GM12892 (cell line): ENCODE measurements around the gene RSPH9.

Experiments
- DNase-seq: peaks from one replicate; pipeline ENCODE4 v3.0.0; 2011; ENCODE audit not compliant: insufficient read length
- FAIRE-seq: peaks from 2 replicates; lab custom pipeline; 2011; peaks lifted over from hg19 to GRCh38; lab: Jason Lieb, UNC
- POLR2A ChIP-seq: IDR thresholded peaks from 2 replicates; pipeline ENCODE4 v1.6.1; 2011; ENCODE audit warnings: low read depth, low read length, control low read depth
- POLR2AphosphoS5 ChIP-seq: IDR thresholded peaks from 2 replicates; pipeline ENCODE4 v1.6.1; 2011; ENCODE audit warnings: low read depth, low read length, control low read depth
- TAF1 ChIP-seq: IDR thresholded peaks from 2 replicates; pipeline ENCODE4 v1.6.1; 2011; ENCODE audit warnings: low read depth, mild to moderate bottlenecking, control low read depth, low read length, borderline replicate concordance

The RSPH9 gene

DNA sequence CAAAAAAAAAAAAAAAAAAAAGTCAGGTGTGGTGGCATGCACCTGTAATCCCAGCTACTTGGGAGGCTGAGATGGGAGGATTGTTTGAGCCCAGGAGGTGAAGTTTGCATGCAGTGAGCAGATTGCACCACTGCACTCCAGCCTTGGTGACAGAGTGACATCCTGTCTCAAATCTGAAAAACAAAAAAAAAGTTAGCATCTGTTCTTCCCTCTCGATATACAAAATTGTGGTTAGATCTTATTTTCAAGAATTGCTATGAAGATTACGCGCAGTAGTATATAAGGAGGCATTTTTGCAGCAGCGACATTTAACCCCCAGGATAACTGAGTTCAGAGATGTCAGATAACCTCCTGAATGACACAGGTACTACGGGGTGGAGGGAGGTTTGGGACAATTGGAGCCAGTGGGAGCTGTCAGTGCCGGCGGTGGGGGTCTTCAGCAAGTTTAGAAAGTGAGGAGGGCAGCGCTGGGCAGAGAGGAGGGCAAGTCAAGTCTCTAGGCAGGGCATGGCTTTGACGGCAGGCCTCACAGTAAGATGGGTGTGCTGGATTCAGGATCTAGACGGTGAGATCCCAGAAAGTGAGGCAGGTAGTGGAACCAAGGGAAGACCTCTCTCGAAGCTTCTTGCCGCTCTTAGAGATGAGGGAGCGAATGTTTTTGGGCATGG lies 68.9 kb downstream of the RSPH9 start:
- TF ChIP-seq POLR2A, result no peak
- no peak for TF ChIP-seq TAF1
- TF ChIP-seq POLR2AphosphoS5, result no peak
- DNase-seq (no peak), FAIRE-seq (no peak)

DNA sequence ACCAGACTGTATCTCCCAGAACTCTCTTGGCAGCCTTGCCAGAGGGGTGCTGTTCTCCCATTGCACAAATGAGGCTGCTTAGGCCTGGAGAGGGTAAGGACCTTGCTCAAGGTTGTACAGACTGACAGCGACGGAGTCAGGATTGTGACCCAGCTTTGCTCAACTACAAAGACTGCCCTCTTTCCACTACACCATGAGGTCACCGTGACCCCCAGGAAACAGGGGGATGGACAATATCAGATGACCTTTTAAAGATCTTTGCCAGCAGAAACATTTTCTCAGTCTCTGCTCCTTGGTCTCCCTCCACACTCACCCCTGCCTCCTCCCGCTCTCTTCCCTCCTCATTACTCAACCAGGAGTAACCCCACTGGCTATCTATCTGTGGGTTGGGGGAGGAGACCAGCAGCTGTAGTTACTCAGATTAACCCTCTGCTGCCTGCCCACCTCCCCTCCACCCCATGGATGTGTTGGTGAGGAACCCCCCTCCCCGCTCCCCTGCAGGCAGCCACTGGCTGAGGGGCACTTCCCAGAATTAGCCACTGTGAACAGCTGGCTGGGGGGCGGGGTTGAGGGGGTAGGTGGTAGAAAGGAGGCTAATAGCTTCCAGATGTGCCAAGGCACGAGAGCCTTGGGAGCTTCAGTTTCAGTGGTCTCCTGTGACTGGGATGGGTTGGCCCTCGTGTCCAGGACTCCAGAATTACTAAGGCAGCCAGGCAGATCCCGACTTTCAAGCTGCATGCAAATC lies 69.6 kb downstream of the RSPH9 start:
- TF ChIP-seq POLR2AphosphoS5, result no peak
- TF ChIP-seq POLR2A, result no peak
- TF ChIP-seq TAF1, result no peak
- FAIRE-seq, result peak; percentile 54
- no peak for DNase-seq

DNA sequence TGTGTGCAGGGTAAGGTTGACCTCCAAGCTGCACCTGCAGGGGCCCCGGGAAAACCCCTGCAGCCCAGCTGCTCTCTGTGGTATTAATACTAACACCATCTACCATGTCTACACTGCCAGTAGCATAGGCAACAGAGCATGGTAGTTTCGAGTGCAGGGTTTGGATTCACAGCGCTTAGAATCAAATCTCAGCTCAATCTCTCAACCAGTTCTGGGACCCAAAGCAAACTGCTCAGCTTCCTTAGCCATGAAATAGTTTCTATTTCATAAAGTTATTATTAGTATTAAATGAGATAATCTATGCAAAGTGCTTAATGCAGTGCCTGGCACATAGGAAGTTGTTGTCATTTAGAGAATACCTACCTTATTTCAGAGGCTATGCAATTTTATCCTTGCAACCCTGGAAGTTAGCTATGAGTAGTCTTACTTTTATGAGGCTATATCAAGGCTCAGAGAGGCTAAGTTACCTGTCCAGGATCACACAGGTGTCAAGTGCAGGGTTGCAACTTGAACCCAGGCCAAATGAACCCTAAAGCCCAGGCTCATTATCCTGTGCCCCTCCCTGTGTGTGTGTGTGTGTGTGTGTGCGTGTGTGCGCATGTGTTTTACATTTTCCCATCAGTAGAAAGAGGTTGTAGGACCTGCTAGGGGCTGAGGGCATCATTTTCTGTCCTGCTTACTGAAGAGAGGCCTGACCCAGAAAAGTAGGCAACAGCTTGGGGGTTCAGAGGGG lies 70.4 kb downstream of the RSPH9 start:
- FAIRE-seq, result peak; percentile 94
- DNase-seq, result peak; percentile 66
- TF ChIP-seq POLR2A, result no peak
- TF ChIP-seq POLR2AphosphoS5, result peak; percentile 31; the same call in 1 of the 2 replicates

DNA sequence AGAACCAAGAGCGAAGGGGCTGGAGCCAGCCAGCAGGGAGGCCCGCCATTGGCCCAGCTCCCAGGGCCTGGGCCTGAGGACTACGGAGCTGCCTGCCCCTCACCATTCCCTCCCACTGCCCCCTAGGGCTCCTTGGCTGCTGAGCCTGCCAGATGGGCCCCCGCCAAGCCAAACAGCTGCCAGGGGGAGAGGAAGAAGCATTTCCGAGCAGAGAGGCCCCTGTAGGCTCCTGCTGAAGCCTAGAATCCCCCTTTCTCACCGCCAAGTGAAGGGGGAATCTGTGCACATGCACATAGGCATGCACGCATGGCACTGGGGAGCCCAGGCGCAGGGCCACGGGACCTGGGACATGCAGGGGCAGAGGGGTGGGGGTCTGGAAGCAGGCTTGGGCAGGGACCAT lies 71.3 kb downstream of the RSPH9 start:
- FAIRE-seq, result no peak

DNA sequence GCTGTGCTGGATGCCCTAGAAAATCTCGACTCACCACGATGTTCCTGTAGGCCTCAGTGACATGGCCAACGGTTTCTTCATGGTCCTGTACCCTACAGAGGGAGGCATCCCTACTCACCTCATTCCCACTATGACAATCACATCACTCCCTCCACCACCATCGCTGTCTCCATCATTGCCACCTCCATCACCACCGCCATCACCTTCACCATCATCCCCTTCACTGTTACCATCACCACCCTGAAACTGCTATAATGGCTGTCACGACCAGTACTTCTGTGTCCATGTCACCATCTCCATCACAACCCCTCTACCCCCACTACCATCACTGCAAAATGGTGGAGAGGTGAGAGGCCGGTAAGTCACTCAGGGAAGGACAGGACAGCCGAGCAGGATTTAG lies 72.6 kb downstream of the RSPH9 start:
- DNase-seq (no peak), FAIRE-seq (no peak)
- TF ChIP-seq POLR2A (no peak), POLR2AphosphoS5 (no peak), TAF1 (no peak)

More for the DNA sequence above, 71.3 kb downstream of the RSPH9 start:
- no peak for DNase-seq
- TF ChIP-seq POLR2A (no peak), POLR2AphosphoS5 (no peak), TAF1 (no peak)

DNA sequence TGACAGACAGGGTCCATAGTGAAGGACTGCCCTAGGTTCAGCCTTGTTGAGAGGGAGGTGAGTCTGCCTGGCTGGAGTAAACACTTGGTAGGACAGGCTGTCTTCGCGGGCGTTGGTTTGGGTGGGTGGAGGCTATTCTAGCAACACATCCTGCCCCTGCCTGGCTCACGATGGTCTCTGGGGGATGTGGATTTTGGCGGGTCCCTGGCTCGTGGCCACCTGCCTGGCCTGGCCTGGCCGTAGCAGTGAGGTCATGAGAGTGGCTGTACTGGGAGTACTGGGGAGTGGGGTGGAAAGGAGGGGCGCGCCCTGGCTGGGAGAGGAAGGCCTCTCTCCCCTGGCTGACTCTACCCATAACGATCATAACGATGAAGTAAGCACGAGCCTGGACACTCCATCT lies 73.0 kb downstream of the RSPH9 start:
- no peak for DNase-seq
- no peak for FAIRE-seq
- TF ChIP-seq POLR2A, result no peak
- TF ChIP-seq POLR2AphosphoS5, result no peak
- no peak for TF ChIP-seq TAF1

DNA sequence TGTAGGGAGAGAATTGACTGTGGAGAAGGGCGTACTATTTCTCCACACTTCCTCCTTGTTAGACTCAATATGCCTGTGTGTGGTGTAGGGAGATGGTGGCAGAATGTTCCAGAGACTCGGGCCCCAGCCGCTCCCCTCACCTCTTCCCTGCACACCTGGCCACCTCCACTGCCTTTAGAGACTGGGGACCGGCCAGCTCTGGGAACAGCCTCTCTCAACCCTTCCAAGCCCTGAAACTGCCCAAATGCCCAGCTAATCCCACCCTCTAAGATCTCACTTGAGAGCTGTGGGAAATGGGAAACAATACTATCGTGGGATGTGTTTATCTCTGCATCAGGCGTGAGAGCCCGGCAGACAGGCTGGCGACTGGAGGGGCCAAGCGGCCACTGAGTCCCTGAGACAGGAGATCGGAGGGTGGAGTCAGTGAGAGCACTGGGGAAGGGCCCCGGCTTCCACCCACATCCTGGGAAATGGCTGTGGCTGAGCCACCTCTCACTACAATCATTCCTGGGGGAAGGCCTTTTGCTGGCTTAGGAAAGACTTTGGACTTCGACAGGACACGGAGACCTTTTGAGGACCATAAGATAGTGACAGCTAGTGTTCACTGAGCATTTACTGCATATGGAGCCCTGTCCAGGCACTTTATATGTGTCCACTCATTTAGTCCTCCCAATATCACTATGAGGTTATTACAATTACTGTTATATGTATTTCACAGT lies 73.7 kb downstream of the RSPH9 start:
- FAIRE-seq (no peak), DNase-seq (no peak)
- no peak for TF ChIP-seq POLR2A
- TF ChIP-seq POLR2AphosphoS5, result no peak
- TF ChIP-seq TAF1, result no peak

DNA sequence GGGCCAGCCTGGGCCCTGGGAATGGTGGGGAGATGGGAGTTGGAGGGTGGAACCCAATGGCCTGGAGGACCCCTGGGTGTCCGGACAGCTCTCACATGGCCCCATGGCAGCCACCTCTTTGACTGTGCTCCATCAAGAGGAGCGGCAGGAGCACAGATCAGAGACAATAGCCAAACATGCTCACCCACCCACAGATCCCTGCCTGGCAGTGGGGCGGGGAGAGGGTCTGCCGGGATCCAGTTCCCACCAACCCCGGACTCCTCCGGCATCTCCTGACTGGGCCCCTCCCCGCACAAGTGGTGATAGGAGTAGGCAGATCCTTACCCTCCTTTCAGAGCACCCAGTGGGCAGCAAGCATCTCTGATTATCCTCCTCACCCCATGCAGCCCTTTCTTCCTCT lies 74.7 kb downstream of the RSPH9 start:
- TF ChIP-seq POLR2A, result no peak
- no peak for TF ChIP-seq TAF1
- no peak for TF ChIP-seq POLR2AphosphoS5
- no peak for FAIRE-seq
- DNase-seq, result no peak

DNA sequence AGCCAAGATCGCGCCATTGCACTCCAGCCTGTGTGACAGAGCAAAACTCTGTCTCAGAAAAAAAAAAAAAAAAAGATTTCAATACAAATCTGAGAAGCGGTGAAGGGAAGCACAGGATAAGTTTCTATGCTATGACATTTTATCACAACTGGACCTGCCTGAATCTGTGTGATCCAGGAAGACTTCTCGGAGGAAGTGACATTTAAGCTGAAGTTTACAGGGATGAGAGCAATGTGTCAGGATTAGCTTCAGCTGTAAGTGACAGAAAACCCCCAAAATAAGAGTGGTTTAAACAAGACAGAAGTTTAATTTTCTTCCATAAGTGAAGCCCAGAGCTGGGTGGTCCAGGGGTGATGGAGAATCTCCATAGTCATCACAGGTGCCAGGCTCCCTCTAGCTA lies 76.2 kb downstream of the RSPH9 start:
- FAIRE-seq (no peak), DNase-seq (no peak)
- TF ChIP-seq TAF1 (no peak), POLR2AphosphoS5 (no peak), POLR2A (no peak)
